Measurements from ENCODE around the gene IRAK4. TPM values are rescaled to one million over a fixed set of nuclear protein-coding genes. Genes with fewer than 3 reads are reported as not detected.

The IRAK4 gene
- total RNA-seq, 2 donors from 2014 or later: 5.9 to 9.2 TPM

DNA sequence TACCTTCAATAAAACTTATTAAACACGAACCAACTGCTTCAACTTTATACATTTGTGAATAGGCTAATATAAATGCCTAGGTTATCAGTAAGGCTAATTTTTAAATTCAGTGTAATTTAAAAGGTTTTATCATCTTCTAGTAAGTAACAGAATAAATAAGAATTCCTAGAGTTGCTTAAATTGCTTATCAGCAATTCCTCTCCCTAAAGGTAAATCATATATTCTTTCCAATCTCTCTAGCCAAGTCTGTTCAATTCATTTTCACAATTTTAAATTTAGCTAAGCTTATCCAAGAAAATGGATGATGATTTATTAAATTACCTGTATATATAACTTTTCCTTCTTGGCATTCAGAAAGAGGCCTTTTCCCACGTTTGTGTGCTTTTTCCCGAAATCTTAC is 4.7 kb upstream of the IRAK4 start:
- Mint-ChIP-seq H3K27ac (no peak overlapping the region), H3K27me3 (ENCODE audit: insufficient read depth) (no peaks in the 10 kb centered on the region), H3K9me3 (peaks cover 7% of the 10 kb centered on the region), H3K36me3 (ENCODE audit: low read depth) (peaks cover 43% of the 10 kb centered on the region), H3K4me1 (peaks cover 4% of the 10 kb centered on the region), H3K4me3 (no peak overlapping the region)
- H3K36me3 ChIP-seq (ENCODE audit: control insufficient read depth, insufficient read depth, low read length): no peaks in the 10 kb centered on the region
- no peaks in the 10 kb centered on the region for H3K27me3 ChIP-seq (ENCODE audit: control insufficient read depth, insufficient read depth, low read length, poor library complexity, severe bottlenecking)
- DNase-seq: no peak
- no peaks in the 10 kb centered on the region for H3K9me3 ChIP-seq (ENCODE audit: control insufficient read depth, low read length)
- H3K27ac ChIP-seq (ENCODE audit: low read depth, low read length): no peak overlapping the region
- TF ChIP-seq, protein P1, sequence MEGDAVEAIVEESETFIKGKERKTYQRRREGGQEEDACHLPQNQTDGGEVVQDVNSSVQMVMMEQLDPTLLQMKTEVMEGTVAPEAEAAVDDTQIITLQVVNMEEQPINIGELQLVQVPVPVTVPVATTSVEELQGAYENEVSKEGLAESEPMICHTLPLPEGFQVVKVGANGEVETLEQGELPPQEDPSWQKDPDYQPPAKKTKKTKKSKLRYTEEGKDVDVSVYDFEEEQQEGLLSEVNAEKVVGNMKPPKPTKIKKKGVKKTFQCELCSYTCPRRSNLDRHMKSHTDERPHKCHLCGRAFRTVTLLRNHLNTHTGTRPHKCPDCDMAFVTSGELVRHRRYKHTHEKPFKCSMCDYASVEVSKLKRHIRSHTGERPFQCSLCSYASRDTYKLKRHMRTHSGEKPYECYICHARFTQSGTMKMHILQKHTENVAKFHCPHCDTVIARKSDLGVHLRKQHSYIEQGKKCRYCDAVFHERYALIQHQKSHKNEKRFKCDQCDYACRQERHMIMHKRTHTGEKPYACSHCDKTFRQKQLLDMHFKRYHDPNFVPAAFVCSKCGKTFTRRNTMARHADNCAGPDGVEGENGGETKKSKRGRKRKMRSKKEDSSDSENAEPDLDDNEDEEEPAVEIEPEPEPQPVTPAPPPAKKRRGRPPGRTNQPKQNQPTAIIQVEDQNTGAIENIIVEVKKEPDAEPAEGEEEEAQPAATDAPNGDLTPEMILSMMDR (conservative IDR thresholded peaks at IDR 0.05): no peak
- 88 to 90% methylated on average over 2 of the region's 3 CpGs for WGBS, 2 experiments (ENCODE audit: insufficient coverage in 1 of 2, insufficient read length in 1 of 2)
- H3K9ac ChIP-seq (ENCODE audit: extremely low read depth, low read length, poor library complexity, severe bottlenecking): no peak overlapping the region
- H3K4me3 ChIP-seq (ENCODE audit: low read length): no peak overlapping the region
- H3K4me1 ChIP-seq (ENCODE audit: control insufficient read depth, insufficient read depth, low read length): no peaks in the 10 kb centered on the region

DNA sequence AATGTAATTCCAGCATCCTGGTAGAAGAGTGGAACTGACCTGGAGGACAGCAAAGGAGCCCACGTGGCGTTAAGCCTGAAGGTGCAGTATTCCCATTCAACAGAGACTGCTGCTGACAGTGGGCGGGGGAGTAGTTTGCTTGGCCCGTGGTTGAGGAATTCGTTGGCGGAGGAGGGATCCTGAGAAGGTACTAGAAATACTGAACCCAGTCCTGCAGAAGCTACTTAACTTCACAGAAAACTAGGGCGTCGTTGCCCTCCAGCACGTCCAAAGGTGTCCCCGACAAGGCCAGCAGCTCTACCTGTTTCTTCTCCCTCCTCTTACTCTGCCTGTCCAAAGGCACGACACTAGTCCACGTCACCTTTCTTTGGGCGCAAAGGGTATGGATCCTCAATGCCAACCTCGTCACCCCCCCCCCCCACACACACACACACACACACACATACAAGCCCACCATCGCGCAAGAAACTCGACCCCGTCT is 464 bp upstream of the IRAK4 start:
- TF ChIP-seq, protein P1 (conservative IDR thresholded peaks at IDR 0.05): no peak
- H3K27me3 Mint-ChIP-seq (ENCODE audit: insufficient read depth): no peaks in the 10 kb centered on the region
- Histone ChIP-seq H3K4me1 (ENCODE audit: control insufficient read depth, insufficient read depth, low read length) (no peaks in the 10 kb centered on the region), H3K9ac (ENCODE audit: extremely low read depth, low read length, poor library complexity, severe bottlenecking) (peak overlapping the region; percentile 50), H3K9me3 (ENCODE audit: control insufficient read depth, low read length) (no peaks in the 10 kb centered on the region), H3K27me3 (ENCODE audit: control insufficient read depth, insufficient read depth, low read length, poor library complexity, severe bottlenecking) (no peaks in the 10 kb centered on the region), H3K27ac (ENCODE audit: low read depth, low read length) (no peak overlapping the region), H3K4me3 (ENCODE audit: low read length) (peak overlapping the region; percentile 85), H3K36me3 (ENCODE audit: control insufficient read depth, insufficient read depth, low read length) (no peaks in the 10 kb centered on the region)
- peak overlapping the region; percentile 89 for H3K27ac Mint-ChIP-seq
- no peak for DNase-seq
- peaks cover 17% of the 10 kb centered on the region for H3K36me3 Mint-ChIP-seq (ENCODE audit: low read depth)
- WGBS, 2 experiments (ENCODE audit: insufficient coverage in 1 of 2, insufficient read length in 1 of 2): 23 to 33% methylated on average over 4 to 18 of the region's 18 CpGs
- no peaks in the 10 kb centered on the region for H3K9me3 Mint-ChIP-seq
- H3K4me3 Mint-ChIP-seq: peak overlapping the region; percentile 81
- H3K4me1 Mint-ChIP-seq: peaks cover 30% of the 10 kb centered on the region

DNA sequence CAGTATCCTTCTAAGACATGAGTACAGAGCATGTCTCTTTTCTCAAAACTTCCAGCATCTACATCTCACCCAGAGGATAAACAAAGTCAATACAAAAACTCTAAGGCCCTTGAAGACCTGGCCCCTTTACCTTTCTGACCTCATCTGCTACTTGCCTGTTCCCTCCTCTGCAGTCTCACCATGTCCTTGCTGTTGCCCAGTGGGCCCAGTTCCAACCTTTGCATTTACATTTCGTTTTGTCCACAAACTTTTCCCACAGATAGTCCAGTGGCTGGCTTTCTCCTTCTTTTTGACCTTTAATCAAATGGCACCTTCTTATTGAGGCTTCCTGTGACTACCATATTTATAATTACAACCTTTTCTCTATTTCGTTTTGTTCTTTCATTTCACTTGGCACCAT is 1.6 kb downstream of the IRAK4 start:
- H3K9ac ChIP-seq (ENCODE audit: extremely low read depth, low read length, poor library complexity, severe bottlenecking): no peak overlapping the region
- no peaks in the 10 kb centered on the region for H3K9me3 ChIP-seq (ENCODE audit: control insufficient read depth, low read length)
- no peaks in the 10 kb centered on the region for H3K27me3 Mint-ChIP-seq (ENCODE audit: insufficient read depth)
- H3K36me3 Mint-ChIP-seq (ENCODE audit: low read depth): no peaks in the 10 kb centered on the region
- TF ChIP-seq, protein P1 (conservative IDR thresholded peaks at IDR 0.05): no peak
- H3K27ac Mint-ChIP-seq: no peak overlapping the region
- no peaks in the 10 kb centered on the region for H3K4me1 ChIP-seq (ENCODE audit: control insufficient read depth, insufficient read depth, low read length)
- no peaks in the 10 kb centered on the region for H3K9me3 Mint-ChIP-seq
- WGBS, 2 experiments (ENCODE audit: insufficient coverage in 1 of 2, insufficient read length in 1 of 2): 96% methylated on average over 2 of the region's 2 CpGs
- H3K36me3 ChIP-seq (ENCODE audit: control insufficient read depth, insufficient read depth, low read length): no peaks in the 10 kb centered on the region
- H3K4me3 ChIP-seq (ENCODE audit: low read length): no peak overlapping the region
- peaks cover 30% of the 10 kb centered on the region for H3K4me1 Mint-ChIP-seq
- H3K4me3 Mint-ChIP-seq: peak overlapping the region; percentile 81
- no peaks in the 10 kb centered on the region for H3K27me3 ChIP-seq (ENCODE audit: control insufficient read depth, insufficient read depth, low read length, poor library complexity, severe bottlenecking)
- H3K27ac ChIP-seq (ENCODE audit: low read depth, low read length): no peak overlapping the region
- DNase-seq: no peak

Data from endodermal cell (in vitro differentiated cells).